ENCODE data around the gene DDX49.
A peak's percentile ranks its signal among the peaks of the same experiment; 100 is the strongest.
"Not testable (repeated sequence)": the region's sequence is repeated elsewhere in the genome, so short reads cannot be mapped to it uniquely, and the experiment has no call there.

DDX49 gene

DNA sequence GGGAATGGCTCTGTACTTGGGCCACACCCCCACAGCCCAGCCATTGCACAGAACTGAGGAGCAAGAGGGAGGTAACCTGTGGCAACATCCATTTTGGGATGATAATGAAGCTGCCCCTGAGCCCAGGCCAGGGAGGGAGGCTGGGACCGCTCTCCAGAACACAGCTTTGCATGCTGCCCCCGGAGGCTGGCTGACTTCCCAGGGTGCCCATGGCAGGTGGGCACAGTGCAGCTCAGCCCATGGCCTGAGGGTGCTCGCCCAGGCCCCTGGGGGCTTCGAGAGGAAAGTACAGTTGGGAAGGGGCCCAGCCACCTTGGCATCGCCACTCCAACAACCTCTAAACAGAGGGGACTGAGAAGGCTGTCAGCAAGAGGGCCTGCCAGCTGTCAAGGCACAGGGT, 6.0 kb upstream of the DDX49 start:
- no peak for DNase-seq

DNA sequence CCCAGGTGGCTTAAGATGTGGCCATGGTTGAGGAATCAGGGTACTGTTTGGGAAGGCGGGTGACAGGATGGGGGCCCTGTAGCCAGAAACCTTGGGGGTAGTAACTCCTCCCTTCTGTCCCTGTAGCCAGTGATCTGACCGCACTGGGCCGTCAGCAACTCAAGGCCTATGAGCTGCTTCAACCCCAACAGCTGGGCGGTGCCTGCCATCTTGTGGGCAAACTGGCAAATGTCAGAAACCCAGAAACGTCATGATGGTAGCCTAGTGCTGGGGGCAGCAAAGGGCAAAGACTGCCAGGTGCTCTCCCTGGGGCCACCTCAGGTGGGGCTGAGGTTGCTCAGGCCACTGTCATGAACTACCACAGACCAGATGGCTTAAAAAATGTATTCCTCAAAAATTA, 3.9 kb upstream of the DDX49 start:
- DNase-seq = no peak

DNA sequence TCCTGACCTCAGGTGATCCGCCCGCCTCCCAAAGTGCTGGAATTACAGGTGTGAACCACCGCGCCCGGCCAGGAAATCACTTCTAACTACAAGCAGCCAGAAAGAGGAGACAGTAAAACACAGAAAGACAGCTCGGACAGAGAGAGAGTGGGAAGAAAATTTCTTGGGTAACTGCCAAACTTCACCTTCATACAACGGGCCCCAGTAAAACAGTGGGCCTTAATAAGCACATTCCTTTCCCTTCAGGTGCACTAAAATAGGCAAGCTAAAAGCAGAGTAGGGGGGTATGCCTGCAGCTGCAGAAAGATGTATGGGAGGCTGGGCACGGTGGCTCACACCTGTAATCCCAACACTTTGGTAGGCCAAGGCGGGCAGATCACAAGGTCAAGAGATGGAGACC, 1.9 kb upstream of the DDX49 start:
- DNase-seq = not testable (repeated sequence)

DNA sequence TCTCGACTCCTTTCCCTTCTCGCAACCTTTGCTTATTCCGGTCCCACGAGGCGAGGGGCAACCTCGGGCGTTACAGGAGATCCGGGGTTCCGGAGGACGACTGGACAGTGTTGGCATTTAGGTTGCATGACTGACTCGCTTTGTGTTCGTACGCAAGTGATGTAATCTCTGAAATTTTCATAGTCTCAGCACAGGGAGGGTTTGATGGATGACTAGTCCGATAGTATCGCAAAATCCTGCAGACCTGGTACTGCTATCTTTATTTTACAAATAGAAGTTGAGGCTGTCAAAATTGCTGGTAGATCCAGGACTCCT, 342 bp downstream of the DDX49 start:
- DNase-seq = no peak

DNA sequence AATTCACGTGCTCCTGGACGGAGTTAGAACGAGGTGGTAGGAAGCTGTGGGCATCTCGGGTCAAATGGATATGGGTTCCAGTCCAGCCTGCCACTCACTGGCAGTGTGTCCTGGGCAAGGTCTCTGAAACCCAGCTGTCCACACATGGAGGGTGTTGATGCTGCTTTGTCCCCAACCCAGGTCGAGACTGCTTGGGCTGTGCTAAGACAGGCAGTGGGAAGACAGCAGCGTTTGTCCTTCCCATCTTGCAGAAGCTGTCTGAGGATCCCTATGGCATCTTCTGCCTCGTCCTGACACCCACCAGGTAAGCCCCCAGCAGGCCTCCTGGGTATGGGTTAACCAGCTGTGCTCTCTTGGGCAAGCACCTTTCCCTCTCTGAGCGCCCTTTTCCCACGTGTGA, 885 bp downstream of the DDX49 start:
- DNase-seq = no peak

DNA sequence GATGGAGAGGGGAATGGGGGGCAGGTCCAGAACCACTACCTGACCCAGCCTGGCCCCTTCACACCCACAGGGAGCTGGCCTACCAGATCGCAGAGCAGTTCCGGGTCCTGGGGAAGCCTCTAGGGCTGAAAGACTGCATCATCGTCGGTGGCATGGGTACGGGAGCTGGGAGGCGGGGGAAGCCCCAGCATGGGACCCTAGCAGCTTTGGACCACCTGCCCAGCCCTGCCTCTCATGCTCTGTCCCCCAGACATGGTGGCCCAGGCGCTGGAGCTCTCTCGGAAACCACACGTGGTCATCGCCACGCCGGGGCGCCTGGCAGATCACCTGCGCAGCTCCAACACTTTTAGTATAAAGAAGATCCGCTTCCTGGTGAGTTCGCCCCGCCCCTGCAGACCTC, 2.1 kb downstream of the DDX49 start:
- no peak for DNase-seq

DNA sequence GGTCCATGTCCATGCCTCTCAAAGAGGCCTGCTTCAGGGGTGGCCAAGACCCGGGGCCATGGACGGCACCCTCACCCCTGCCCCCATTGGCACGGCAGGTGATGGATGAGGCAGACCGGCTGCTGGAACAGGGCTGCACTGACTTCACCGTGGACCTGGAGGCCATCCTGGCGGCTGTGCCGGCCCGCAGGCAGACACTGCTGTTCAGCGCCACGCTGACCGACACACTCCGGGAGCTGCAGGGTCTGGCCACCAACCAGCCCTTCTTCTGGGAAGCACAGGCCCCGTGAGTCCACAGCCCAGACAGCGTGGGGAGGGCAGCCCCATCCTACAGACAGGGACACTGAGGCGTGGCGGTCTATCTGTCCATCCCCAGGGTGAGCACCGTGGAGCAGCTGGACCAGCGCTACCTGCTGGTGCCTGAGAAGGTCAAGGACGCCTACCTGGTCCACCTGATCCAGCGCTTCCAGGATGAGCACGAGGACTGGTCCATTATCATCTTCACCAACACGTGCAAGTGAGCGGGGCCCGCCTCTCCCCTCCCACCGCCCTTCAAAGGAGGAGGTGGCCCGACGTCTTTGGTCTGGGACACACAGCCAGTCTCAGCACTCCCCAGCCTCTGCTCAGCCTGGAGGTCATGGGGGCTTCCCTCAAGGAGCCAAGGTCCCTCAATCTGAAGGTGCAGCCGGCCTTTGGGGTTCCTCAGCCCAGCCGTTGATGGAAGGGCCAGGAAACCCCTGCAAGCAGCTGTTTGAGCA, 2.9 kb downstream of the DDX49 start:
- DNase-seq = no peak

DNA sequence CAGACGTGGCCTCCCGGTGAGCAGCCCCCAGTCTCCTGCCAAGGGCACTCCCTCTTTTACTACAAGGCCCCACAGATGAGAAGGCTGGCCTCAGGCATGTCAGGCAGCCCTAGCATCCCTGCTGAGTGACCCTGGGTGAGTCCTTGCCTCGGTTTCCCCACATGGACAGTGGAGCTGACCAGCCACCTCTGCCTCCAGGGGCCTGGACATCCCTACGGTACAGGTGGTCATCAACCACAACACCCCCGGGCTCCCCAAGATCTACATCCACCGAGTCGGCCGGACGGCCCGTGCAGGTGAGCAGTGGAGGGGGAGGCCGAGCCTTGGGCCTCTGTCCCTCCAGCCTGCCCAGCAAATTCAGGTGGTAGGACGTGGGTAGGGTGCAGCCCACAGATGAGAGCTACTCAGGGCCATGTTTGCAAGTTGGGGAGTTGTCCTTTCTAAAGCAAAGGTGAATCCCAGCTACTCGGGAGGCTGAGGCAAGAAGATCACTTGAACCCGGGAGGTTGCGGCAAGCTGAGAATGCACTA, 5.2 kb downstream of the DDX49 start:
- no peak for DNase-seq

DNA sequence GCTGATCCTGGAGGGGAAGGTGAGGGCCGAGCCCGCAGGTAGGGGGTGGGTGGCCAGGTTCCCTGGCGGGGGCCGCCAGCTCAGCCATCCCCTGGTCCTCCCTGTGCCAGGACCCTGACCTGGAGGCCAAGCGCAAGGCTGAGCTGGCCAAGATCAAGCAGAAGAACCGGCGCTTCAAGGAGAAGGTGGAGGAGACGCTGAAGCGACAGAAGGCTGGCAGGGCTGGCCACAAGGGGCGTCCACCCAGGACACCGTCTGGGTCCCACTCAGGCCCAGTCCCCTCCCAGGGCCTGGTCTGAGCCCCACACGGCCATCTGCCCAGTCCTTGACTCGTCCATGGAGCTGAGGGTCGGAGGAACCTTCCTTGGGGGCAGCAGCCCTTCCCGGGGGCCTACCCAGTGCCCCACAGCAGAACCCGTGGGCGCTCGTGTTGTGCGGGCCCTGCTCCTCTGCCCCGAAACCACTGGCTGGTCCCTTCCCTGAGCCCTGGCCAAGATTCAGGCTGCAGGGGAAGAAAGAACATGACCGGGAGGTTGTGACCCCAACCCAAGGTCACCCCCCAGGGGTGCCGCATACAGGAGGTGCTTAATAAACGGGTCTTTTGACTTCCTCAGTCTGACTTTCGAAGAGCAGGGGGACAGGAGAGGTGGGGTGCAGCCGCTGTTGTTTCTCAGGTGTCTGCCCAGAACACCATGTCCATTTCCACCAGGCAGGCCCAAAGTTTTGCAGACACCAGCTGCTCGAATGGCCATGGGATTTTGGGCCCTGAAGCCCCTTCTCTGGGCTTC, 8.7 kb downstream of the DDX49 start:
- DNase-seq = no peak

DNA sequence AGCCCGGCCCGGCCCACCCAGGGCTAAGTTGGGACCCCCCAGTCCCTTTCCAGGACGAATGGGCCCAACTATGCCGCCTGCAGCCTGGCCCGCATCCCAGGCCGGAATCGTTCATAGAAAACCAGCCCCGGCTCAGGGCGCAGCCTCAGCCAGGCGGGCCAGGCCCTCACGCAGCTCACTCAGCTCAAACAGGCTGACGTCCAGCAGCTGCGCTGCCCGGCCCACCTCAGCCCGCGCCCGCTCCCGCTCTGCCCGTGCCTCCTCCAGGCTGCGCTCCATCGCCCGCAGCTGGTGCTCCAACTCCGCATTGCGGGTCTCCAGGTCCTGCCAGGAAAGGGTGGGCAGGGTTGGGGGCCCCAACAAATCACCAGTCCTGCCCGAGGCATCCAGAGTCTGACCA, 9.8 kb downstream of the DDX49 start:
- DNase-seq = no peak

DNA sequence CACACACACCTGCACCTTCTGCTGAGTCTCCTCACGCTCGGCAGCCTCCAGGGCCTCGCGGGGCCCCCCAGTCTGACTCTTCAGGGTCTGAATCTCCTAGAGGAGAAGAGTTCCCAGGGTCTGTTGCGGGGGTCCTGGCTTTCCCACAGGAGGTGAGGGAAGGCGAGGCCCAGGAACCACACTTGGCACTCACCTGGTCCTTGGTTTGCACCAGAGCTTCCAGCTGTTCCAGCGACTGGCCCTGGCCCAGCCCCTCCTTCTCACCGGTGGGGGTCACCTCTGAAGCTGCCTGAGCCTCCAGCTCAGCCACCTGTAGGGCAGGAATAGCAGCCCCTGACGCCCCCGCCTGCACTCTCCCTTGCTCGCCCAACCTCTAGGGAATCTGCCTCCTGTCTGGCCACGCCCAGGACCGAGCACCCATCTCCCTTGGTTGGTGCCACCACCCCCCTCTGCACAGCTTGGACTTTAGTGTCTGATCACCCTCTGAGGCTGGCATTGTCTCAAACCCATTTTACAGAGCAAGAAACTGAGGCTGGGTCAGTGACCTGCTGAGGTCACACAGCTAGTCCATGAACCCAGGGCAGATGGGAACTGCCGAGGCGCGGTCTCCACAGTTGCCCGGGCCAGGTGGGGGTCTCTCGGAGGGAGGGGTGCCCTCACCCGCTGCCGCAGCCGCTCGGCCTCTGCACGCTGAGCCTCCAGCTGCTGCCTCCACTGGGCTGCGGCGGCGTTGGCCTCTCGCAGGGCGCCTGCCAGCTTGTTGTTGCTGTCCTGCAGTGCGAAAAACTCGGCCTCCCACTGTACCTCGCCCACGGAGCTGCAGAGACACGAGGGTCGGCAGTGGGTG, 12.0 kb downstream of the DDX49 start:
- DNase-seq = no peak

DNA sequence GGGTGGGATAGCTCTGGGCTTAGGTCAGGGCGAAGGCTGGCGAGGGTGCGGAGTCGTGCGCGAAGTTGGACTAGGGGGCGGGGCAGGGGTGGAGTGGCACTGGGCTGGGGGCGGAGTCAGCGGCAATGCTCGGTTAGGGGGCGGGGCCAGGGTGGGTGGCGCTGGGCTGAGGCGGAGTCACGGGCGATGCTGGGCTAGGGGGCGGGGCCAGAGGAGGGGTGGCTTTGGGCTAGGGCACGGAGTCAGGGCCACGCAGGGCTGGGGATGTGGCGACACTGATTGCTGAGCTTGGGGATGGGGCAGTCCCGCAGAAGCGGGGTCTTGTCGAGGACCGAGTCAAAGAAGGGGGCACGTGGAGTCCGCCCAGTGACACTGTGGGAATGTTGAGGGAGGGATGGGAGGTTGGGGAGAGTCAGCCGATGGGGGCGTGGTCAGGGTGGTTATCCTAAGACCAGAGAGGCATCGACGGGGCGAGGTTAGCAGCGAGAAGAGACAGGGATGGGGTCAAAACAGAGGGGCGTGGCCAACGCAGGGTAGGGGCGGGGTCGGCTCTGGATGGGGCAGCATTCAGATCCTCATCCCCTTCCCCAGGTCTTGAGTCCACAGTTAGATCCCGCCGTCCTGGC, 12.8 kb downstream of the DDX49 start:
- no peak for DNase-seq

DNA sequence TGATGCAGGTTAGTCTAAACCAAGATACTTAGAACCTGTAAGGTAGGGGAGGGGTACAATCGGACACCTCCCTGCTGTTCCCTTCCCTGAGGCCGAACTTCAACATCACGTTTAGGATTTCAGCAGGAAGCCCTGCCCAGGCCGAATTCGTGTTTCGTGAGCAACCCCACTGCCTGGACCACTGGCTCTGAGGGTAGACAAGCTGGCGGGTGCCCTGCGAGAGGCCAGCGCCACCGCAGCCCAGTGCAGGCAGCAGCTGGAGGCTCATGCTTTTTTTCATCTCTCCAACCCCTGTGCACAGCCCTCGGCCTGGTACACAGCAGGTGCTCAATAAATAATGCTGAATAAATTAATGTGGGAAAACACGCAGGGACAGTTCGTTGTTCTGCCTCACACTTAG, 13.8 kb downstream of the DDX49 start:
- no peak for DNase-seq

DNA sequence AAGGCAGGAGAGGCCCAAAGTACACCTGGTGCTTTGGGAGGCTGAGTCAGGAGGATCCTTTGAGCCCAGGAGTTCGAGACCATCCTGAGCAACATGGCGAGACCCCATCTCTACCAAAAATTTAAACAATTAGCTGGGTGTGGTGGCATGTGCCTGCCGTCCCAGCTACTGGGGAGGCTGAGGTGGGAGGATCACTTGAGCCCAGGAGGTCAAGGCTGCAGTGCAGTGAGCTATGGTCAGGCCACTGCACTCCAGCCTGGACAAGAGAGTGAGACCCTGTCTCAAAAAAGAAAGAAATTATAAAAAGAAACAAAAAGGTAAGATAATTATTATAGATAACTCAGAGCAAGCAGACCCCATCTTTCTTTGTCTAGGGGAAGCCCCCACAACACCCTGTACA, 19.6 kb downstream of the DDX49 start:
- DNase-seq = no peak

DNA sequence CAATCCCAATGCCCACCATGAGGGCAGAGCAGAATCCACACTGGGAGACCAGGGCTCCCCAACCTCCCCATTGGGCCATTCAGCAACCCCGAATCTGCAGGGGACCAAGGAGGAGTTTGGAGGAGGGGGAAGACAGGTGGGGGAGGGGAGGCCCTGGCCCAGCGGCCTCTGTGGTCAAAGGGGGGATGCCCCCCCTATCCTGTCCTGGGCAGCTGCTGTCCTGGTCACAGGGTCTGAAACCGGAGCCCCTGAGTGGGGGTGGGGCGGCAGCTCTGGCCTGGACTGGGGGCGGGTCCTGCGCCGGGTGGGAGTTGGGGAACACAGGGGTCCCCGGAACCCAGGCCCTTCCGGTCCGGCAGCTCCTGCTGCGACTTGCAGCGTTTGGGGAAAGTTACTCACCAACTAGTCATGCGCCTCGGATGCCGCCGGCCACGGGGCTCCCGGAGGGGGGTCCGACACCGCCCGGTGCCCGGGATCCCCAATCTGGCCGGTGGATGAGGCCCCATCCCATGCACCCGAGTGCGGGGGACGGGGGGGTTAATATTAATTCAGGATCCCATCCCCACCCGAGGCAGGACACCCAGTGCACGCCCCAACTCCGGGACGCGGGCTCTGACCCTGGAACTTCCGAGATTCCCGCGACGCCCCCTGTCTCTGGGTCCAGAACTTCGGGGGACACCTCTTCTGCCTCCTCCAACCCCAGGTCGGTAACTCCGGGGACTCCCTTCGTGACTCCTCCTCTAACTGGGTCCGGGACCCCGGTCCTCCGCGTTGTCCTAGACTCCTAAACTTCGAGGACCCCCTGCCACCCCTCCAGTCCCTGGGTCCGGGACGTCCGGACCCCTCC, 20.6 kb downstream of the DDX49 start:
- DNase-seq = no peak

DNA sequence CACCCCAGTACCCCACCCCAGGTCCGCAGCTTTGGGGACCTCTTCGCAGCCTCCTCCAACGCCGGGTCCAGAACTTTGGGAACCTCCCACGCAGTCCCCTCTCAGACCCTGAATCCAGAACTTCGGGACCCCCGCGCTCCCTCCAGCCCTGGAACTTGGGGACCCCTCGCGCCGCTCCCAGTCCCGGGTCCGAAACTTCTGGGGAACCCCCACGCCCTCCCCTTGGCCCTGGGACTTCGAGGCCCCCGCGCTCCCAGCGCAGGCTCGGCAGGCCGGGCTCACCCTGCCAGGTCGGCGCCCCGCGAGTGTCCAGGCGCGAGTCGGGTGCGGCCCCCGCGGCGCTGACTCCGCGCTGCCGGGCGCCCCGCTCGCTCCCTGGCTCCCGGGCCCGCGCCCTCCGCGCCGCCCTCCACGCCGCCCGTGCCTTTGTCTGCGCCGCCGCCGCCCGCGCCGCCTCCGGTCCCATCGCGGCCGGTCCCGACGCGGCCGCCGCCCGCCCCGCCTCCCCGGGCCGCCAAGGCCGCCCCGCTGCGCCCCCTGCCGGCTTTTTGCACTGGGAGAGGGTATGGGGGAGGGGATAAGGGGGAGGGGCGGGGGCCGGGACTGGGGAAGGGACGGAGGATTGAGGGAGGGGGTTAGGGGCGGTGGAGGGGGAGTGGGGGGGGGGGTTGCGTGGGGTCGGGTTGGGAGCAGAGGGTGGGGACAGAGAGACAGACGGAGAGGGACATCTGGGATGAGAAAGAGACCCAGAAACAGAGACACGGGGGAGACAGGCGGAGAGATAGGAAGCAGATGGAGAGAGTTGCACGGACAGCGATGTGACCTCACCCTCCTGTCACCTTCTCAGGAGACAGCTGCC, 21.5 kb downstream of the DDX49 start, which contains the start of gene HOMER3:
TSS of gene HOMER3 (minus strand) at position 449 of the 859 bp plus-strand sequence. CDS start 2,235 bp downstream, outside the sequence.
- peak; percentile 39 for DNase-seq

DNA sequence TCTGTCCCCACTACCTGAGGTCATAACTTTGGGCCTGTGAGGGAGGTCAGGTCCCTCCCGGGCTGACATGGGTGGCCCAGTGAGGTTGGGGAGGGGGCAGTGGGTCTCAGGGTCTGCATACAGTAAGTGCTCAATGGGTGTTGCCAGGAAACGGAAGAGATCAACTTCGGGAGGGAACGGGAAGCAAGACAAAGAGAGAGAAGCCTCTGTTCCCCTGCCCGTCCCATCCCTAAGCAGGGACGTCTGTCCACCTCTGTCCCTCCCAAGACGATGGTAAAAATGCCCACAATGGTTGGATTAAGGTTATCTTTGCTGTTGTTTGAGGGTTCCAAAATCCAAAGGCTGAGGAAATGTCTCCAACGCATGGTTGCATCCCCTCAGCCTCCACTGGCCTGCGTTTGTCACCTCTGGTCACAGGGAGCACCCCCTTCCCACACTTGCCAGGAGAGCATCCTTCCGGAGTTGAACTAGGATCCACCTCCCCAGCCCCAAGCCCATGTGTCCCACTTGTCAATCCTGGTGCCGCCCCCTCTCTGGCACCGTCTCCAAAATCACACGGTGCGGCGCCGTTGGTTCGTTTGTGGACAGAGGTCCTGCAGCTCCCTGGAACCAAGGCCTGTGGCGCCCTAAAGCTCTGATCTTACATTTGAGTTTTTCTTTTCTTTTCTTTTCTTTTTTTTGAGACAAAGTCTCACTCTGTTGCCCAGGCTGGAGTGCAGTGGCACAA, 22.3 kb downstream of the DDX49 start:
- no peak for DNase-seq

DNA sequence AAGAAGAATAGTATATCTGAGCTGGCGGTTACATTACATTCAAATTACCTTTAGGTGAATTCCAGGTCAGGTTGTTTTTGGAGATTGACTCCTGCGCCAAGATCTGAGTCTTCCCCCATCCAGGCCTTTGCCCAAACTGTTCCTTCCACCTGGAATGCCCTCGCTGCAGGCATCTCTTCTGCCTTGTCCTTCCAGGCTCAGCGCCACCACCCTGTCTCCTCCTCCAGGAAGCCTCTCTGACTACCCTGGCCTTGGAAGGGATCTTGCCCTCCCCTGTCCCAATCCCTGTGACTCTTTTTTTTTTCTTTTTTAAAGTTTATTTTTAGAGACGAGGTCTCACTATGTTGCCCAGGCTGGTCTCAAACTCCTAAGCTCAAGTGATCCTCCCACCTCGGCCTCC, 23.2 kb downstream of the DDX49 start:
- no peak for DNase-seq

DNA sequence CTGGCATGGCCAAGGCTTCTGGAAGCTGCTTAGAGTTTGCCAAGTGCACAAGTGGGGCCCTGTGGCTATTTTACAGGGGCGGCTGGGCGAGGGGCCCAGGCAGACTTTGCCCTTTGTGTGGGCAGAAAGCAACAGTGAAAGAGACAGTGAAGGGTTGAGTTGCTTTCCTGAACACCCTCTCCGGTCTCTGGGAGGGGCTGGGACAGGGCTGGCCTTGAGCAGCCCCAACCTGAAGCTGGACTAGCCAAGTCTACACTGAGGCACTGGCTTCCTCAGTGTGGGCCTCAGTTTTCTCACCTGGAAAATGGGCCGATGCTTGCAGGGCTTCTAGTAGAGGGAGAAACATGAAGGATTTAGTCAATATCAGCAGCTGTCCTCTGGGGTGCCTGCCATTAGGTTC, 23.9 kb downstream of the DDX49 start:
- no peak for DNase-seq

DNA sequence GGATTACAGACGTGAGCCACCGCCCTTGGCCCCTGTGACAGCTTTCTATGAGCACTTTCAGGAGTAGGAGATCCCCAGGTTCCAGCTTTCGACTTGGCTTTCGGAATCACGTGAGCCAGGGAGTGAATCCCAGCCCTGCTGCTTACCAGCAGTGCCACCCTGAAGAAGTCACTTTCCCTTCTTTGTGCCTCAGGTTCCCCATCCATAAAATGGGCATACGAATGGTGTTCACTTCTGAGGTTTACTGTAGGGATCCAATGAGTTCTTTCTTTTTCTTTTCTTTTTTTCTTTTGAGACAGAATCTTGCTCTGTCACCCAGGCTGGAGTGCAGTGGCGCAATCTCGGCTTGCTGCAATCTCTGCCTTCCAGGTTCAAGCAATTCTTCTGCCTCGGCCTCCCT, 25.8 kb downstream of the DDX49 start:
- no peak for DNase-seq
